ENCODE measurements around the gene HEPHL1. TPM values are rescaled to one million over a fixed set of nuclear protein-coding genes. Genes with fewer than 3 reads are reported as not detected.

HEPHL1 gene
- total RNA-seq, 2 donors from 2014 or later, result 0.09 to 0.17 TPM

GRCh38 chr11:94049351-94049750 lies 28.2 kb downstream of the HEPHL1 start:
- intact Hi-C loops (cut with DNase I), result no loop called here
- Histone ChIP-seq H3K27ac (no peak overlapping the region), H3K27me3 (replicated peaks; ENCODE audit: insufficient read depth) (no peaks in the 10 kb centered on the region), H3K4me3 (no peak overlapping the region), H3K4me1 (replicated peaks) (no peaks in the 10 kb centered on the region), H3K36me3 (no peaks in the 10 kb centered on the region), H3K9me3 (no peaks in the 10 kb centered on the region)
- 55% methylated on average over 1 of the region's 1 CpG for WGBS
- DNase-seq (ENCODE audit: low spot score), result no peak
- TF ChIP-seq POLR2AphosphoS5 (IDR thresholded peaks at IDR 0.05) (no peak), POLR2A (IDR thresholded peaks at IDR 0.05) (no peak), CTCF (IDR thresholded peaks at IDR 0.05) (no peak)

- Histone ChIP-seq H3K27ac (no peak overlapping the region), H3K4me1 (replicated peaks) (no peaks in the 10 kb centered on the region), H3K27me3 (replicated peaks; ENCODE audit: insufficient read depth) (no peaks in the 10 kb centered on the region), H3K9me3 (no peaks in the 10 kb centered on the region), H3K36me3 (no peaks in the 10 kb centered on the region), H3K4me3 (no peak overlapping the region)
- WGBS, result 80% methylated on average over 1 of the region's 1 CpG
- intact Hi-C loops (cut with DNase I), result no loop called here
- no peak for TF ChIP-seq POLR2AphosphoS5 (IDR thresholded peaks at IDR 0.05)
- no peak for TF ChIP-seq POLR2A (IDR thresholded peaks at IDR 0.05)
- TF ChIP-seq CTCF (IDR thresholded peaks at IDR 0.05), result no peak
- DNase-seq (ENCODE audit: low spot score), result no peak
These were observed 37.5 kb downstream of the HEPHL1 start for GRCh38 chr11:94058630-94059029.

DNA sequence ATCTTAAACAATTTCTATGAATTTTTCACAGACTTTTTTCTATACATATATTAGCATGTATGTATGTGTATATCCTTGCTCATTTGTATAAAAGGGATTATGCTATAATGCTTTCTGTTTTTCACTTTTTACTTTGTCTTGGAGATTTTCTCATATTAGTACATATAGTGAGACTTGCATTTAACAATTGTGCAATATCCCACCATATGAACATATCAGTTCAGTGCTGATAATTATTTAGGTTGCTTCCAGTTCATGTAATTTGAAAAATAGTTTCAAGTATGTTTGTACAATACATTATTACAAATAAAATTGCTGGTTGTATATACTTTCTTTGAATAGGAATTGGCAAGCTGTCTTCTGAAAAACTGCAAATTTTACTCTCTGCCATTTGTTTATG lies 37.9 kb downstream of the HEPHL1 start:
- no peaks in the 10 kb centered on the region for H3K27me3 ChIP-seq (replicated peaks; ENCODE audit: insufficient read depth)
- no peaks in the 10 kb centered on the region for H3K9me3 ChIP-seq
- no peaks in the 10 kb centered on the region for H3K4me1 ChIP-seq (replicated peaks)
- H3K27ac ChIP-seq, result no peak overlapping the region
- H3K4me3 ChIP-seq, result no peak overlapping the region
- no peak for DNase-seq (ENCODE audit: low spot score)
- intact Hi-C loops (cut with DNase I), result no loop called here
- no peaks in the 10 kb centered on the region for H3K36me3 ChIP-seq
- TF ChIP-seq POLR2AphosphoS5 (IDR thresholded peaks at IDR 0.05), result no peak

- Histone ChIP-seq H3K4me3 (no peak overlapping the region), H3K36me3 (no peaks in the 10 kb centered on the region), H3K9me3 (no peaks in the 10 kb centered on the region), H3K27ac (no peak overlapping the region), H3K4me1 (replicated peaks) (no peaks in the 10 kb centered on the region), H3K27me3 (replicated peaks; ENCODE audit: insufficient read depth) (no peaks in the 10 kb centered on the region)
- intact Hi-C loops (cut with DNase I), result no loop called here
- DNase-seq (ENCODE audit: low spot score), result no peak
- TF ChIP-seq CTCF (IDR thresholded peaks at IDR 0.05) (no peak), POLR2AphosphoS5 (IDR thresholded peaks at IDR 0.05) (no peak), POLR2A (IDR thresholded peaks at IDR 0.05) (no peak)
These were observed 39.2 kb downstream of the HEPHL1 start for GRCh38 chr11:94060401-94060800.

DNA sequence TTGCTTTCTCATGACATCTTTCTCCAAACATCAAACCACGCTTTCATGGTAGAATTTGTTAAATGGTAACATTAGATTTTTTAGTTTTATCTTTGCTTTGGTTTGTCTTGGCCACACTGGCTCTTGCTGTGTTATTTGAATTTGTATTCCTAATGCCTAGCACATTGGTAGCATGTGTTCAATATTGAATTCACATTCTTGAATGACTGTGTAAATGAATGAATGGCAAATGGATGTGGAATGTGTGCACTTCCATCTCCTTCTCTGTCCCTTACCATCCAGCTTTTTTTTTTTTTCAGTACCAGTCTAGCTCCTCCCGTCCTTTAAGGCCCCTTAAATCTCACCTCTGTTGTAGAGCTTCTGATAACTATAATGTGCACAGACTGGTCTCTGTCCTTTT lies 41.2 kb downstream of the HEPHL1 start:
- Histone ChIP-seq H3K27ac (no peak overlapping the region), H3K36me3 (no peaks in the 10 kb centered on the region), H3K4me3 (no peak overlapping the region), H3K27me3 (replicated peaks; ENCODE audit: insufficient read depth) (no peaks in the 10 kb centered on the region), H3K4me1 (replicated peaks) (no peaks in the 10 kb centered on the region), H3K9me3 (no peaks in the 10 kb centered on the region)
- TF ChIP-seq POLR2A (IDR thresholded peaks at IDR 0.05), result no peak
- no peak for TF ChIP-seq CTCF (IDR thresholded peaks at IDR 0.05)
- no peak for TF ChIP-seq POLR2AphosphoS5 (IDR thresholded peaks at IDR 0.05)
- DNase-seq (ENCODE audit: low spot score), result no peak
- WGBS, result 83% methylated on average over 2 of the region's 2 CpGs
- intact Hi-C loops (cut with DNase I), result no loop called here
